WTC11 (cell line): ENCODE results near the gene LRRC4.

ENCODE experiments used
- ELF4 ChIP-seq: sonication (generic); formaldehyde crosslinking; IDR thresholded peaks from 2 replicates; pipeline ENCODE4 v1.8.1; 2022; ENCODE audit warnings: low read depth, mild to moderate bottlenecking, moderate library complexity, missing genetic modification reagents
- FOXK1 ChIP-seq: sonication (generic); formaldehyde crosslinking; IDR thresholded peaks from 2 replicates; pipeline ENCODE4 v1.8.0; 2022; ENCODE audit warnings: mild to moderate bottlenecking, moderate library complexity, missing genetic modification reagents
- MXD4 ChIP-seq: fragments of 250-450 bp; sonication (Bioruptor Pico); IDR thresholded peaks from 2 replicates; pipeline ENCODE4 v1.8.0; 2021; ENCODE audit warnings: mild to moderate bottlenecking, moderate library complexity, borderline replicate concordance
- MYBL2 ChIP-seq: sonication (generic); formaldehyde crosslinking; IDR thresholded peaks from 2 replicates; pipeline ENCODE4 v1.8.1; 2023; ENCODE audit warnings: mild to moderate bottlenecking, moderate library complexity, missing genetic modification reagents
- NR2C2 ChIP-seq: sonication (generic); formaldehyde crosslinking; IDR thresholded peaks from 2 replicates; pipeline ENCODE4 v1.8.0; 2022; ENCODE audit warnings: mild to moderate bottlenecking, missing genetic modification reagents
- NR3C1 ChIP-seq: sonication (generic); formaldehyde crosslinking; conservative IDR thresholded peaks from 2 replicates; pipeline ENCODE4 v1.8.1; 2023; ENCODE audit warnings: low read depth, mild to moderate bottlenecking, missing genetic modification reagents
- ZNF423 ChIP-seq: fragments of 250-450 bp; sonication (Bioruptor Pico); IDR thresholded peaks from 2 replicates; pipeline ENCODE4 v2.1.2; 2022; ENCODE audit warnings: mild to moderate bottlenecking, moderate library complexity
- TF ChIP-seq, protein P1 (sequence below): fragments of 200-600 bp; IDR thresholded peaks from 2 replicates; pipeline ENCODE4 v1.8.0; 2022; ENCODE audit warnings: antibody characterized with exemption
- TF ChIP-seq, protein P2 (sequence below): sonication (generic); formaldehyde crosslinking; conservative IDR thresholded peaks from 2 replicates; pipeline ENCODE4 v1.8.1; 2022; ENCODE audit warnings: mild to moderate bottlenecking, missing genetic modification reagents
- TF ChIP-seq, protein P3 (sequence below): sonication (generic); formaldehyde crosslinking; IDR thresholded peaks from 2 replicates; pipeline ENCODE4 v1.8.0; 2022; ENCODE audit warnings: mild to moderate bottlenecking, missing genetic modification reagents
- TF ChIP-seq, protein P4 (sequence below): sonication (generic); formaldehyde crosslinking; IDR thresholded peaks from 2 replicates; pipeline ENCODE4 v1.8.1; 2023; ENCODE audit warnings: mild to moderate bottlenecking, missing genetic modification reagents

DNA sequence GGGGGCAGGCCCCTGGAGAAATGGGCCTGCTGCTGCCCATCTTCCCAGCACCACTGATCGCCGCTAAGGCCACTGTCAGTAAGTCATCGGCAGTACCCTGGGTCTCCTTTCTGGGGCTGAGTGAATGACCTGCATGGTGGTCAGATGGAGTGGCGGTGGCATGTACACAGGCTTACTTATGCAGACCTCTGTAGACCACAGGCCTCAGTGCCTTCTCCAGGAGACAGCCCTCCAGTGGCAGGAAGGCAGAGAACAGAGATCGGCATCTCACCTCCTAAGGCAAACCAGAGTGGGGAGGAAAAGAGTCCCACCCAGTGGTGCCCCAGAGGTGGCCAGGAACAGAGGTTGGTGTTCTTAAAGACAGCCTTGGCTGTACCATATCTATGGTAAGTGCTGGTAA is 22.8 kb upstream of the LRRC4 start:
- TF ChIP-seq, protein P1, sequence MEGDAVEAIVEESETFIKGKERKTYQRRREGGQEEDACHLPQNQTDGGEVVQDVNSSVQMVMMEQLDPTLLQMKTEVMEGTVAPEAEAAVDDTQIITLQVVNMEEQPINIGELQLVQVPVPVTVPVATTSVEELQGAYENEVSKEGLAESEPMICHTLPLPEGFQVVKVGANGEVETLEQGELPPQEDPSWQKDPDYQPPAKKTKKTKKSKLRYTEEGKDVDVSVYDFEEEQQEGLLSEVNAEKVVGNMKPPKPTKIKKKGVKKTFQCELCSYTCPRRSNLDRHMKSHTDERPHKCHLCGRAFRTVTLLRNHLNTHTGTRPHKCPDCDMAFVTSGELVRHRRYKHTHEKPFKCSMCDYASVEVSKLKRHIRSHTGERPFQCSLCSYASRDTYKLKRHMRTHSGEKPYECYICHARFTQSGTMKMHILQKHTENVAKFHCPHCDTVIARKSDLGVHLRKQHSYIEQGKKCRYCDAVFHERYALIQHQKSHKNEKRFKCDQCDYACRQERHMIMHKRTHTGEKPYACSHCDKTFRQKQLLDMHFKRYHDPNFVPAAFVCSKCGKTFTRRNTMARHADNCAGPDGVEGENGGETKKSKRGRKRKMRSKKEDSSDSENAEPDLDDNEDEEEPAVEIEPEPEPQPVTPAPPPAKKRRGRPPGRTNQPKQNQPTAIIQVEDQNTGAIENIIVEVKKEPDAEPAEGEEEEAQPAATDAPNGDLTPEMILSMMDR = no peak
- no peak for TF ChIP-seq ELF4
- TF ChIP-seq MXD4 (CRISPR knock-in tag) = no peak
- TF ChIP-seq, protein P2, sequence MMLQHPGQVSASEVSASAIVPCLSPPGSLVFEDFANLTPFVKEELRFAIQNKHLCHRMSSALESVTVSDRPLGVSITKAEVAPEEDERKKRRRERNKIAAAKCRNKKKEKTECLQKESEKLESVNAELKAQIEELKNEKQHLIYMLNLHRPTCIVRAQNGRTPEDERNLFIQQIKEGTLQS = no peak
- TF ChIP-seq MYBL2 = no peak
- TF ChIP-seq, protein P3, sequence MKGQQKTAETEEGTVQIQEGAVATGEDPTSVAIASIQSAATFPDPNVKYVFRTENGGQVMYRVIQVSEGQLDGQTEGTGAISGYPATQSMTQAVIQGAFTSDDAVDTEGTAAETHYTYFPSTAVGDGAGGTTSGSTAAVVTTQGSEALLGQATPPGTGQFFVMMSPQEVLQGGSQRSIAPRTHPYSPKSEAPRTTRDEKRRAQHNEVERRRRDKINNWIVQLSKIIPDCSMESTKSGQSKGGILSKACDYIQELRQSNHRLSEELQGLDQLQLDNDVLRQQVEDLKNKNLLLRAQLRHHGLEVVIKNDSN (CRISPR knock-in tag) = no peak
- TF ChIP-seq FOXK1 (CRISPR knock-in tag) = no peak
- TF ChIP-seq, protein P4, sequence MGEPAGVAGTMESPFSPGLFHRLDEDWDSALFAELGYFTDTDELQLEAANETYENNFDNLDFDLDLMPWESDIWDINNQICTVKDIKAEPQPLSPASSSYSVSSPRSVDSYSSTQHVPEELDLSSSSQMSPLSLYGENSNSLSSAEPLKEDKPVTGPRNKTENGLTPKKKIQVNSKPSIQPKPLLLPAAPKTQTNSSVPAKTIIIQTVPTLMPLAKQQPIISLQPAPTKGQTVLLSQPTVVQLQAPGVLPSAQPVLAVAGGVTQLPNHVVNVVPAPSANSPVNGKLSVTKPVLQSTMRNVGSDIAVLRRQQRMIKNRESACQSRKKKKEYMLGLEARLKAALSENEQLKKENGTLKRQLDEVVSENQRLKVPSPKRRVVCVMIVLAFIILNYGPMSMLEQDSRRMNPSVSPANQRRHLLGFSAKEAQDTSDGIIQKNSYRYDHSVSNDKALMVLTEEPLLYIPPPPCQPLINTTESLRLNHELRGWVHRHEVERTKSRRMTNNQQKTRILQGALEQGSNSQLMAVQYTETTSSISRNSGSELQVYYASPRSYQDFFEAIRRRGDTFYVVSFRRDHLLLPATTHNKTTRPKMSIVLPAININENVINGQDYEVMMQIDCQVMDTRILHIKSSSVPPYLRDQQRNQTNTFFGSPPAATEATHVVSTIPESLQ (CRISPR knock-in tag) = no peak
- TF ChIP-seq ZNF423 (CRISPR knock-in tag) = no peak
- no peak for TF ChIP-seq NR3C1 (CRISPR knock-in tag)
- no peak for TF ChIP-seq NR2C2 (CRISPR knock-in tag)
